Measurements from ENCODE around the gene CHKA. TPM values are rescaled to one million over a fixed set of nuclear protein-coding genes. Genes with fewer than 3 reads are reported as not detected.

CHKA gene
- total and polyA plus RNA-seq, 9 of the 15 experiments (the other 6 are each of a cell fraction or from before 2014, with no cell fraction given), result 3.6 to 37.0 (median 30.2) TPM

DNA sequence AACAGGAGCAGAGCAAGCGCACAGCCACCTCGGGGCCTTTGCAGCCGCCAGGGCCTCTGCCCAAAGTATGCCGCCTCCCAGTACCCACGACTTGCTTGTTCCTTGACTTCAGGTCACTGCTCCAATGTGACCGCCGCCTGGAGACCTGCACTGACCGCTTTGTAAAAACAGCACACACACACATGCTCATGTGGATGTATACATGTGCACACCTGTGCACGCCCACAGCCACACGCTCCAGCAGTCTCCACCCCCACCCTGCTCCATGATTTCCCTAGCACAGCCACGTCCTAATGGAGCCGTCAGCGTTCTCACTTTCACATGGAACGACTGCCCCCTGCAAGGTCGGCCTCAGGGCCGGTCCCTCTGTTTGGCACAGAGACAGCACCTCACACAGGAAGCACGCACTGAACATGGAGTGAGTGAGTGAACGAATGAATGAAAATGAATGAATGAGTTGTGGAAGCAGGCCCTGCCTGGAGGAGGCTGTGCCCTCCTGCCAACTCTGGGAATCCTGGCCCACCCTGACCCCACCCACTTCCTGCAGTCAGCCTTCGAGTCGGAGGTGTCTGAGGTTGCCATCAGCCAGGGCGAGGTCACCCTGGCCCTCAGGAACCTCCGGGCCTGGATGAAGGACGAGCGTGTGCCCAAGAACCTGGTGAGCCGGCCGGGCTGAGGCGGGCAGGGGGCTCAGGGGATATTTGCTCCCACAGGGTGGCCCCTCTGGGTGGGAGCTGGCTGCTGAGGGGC lies 103.0 kb downstream of the CHKA start:
- peaks cover 3% of the 10 kb centered on the region; the same call in 1 of the 2 replicates for H4K20me1 ChIP-seq (replicated peaks; ENCODE audit: control insufficient read depth, insufficient read depth, low read length)
- no peaks in the 10 kb centered on the region for H3K79me2 ChIP-seq (ENCODE audit: control insufficient read depth, insufficient read depth, low read length)
- no peak for ATAC-seq
- H3K9me1 ChIP-seq (ENCODE audit: control insufficient read depth, insufficient read depth, low read length), result no peaks in the 10 kb centered on the region
- H3K4me2 ChIP-seq (ENCODE audit: insufficient read depth, low read length), result no peak overlapping the region
- no peaks in the 10 kb centered on the region for H3K9me3 ChIP-seq (replicated peaks; ENCODE audit: control insufficient read depth, insufficient read depth, low read depth, low read length)
- TF ChIP-seq NEUROD1 (IDR thresholded peaks at IDR 0.05; ENCODE audit: borderline replicate concordance, low read depth, low read length, partially characterized antibody) (no peak), ZNF24 (IDR thresholded peaks at IDR 0.05) (peak; percentile 67; the same call in 1 of the 2 replicates)
- H3K27me3 ChIP-seq (ENCODE audit: control insufficient read depth in 2 of 2, insufficient read depth in 2 of 2, low read length in 2 of 2), result no peaks in the 10 kb centered on the region
- no peak for DNase-seq (ENCODE audit: extremely low read depth in 1 of 4, low spot score in 3 of 4)
- BruUV-seq (replicated peaks), result no TSS peak
- 41% methylated on average over 27 of the region's 27 CpGs for WGBS (ENCODE audit: insufficient coverage, low coverage, missing lambda C conversion rate)
- no peak overlapping the region for H3K27ac ChIP-seq (ENCODE audit: extremely low read depth, low read depth, low read length)
- intact Hi-C loops (cut with micrococcal nuclease), result no loop called here
- no peak overlapping the region for H2AFZ ChIP-seq (ENCODE audit: low read depth, low read length)
- no peaks in the 10 kb centered on the region for H3K36me3 ChIP-seq (ENCODE audit: control insufficient read depth, insufficient read depth, low read length)
- no peak for FAIRE-seq
- POLR2A ChIA-PET, result no interaction called here
- in situ Hi-C loops (cut with MboI), result no loop called here
- H3K4me3 ChIP-seq, result no peak overlapping the region
- CTCF ChIA-PET (ENCODE audit: low intra/inter-chr PET ratio), result no interaction called here
- peaks cover 0 to 70% of the 10 kb centered on the region in 2 experiments; a peak in 2 of 5 replicates for H3K4me1 ChIP-seq (replicated peaks in 1 of 2; ENCODE audit: control insufficient read depth in 2 of 2, insufficient read depth in 2 of 2, low read length in 2 of 2)
- H3K9ac ChIP-seq (ENCODE audit: insufficient read depth in 1 of 2, low read depth in 2 of 2, low read length in 2 of 2), result peak overlapping the region in 1 of 2 experiments; percentile 68; a peak in 1 of 4 replicates

- ChIA-PET POLR2A (no interaction called here), CTCF (ENCODE audit: low intra/inter-chr PET ratio) (no interaction called here)
- no peaks in the 10 kb centered on the region for H3K9me3 ChIP-seq (replicated peaks; ENCODE audit: control insufficient read depth, insufficient read depth, low read depth, low read length)
- H4K20me1 ChIP-seq (replicated peaks; ENCODE audit: control insufficient read depth, insufficient read depth, low read length), result peaks cover 3% of the 10 kb centered on the region; the same call in 1 of the 2 replicates
- FAIRE-seq (no peak), DNase-seq (ENCODE audit: extremely low read depth in 1 of 4, low spot score in 3 of 4) (no peak), ATAC-seq (no peak)
- no peak overlapping the region for H3K27ac ChIP-seq (ENCODE audit: extremely low read depth, low read depth, low read length)
- H3K9ac ChIP-seq (ENCODE audit: insufficient read depth in 1 of 2, low read depth in 2 of 2, low read length in 2 of 2), result peak overlapping the region in 1 of 2 experiments; percentile 76; a peak in 2 of 4 replicates
- peak; percentile 63 for TF ChIP-seq BHLHE40 (IDR thresholded peaks at IDR 0.05; ENCODE audit: low read length)
- no peak for TF ChIP-seq YY1 (IDR thresholded peaks at IDR 0.05; ENCODE audit: borderline replicate concordance in 1 of 3, control insufficient read depth in 1 of 3, extremely low read depth in 1 of 3, insufficient read depth in 3 of 3, insufficient read length in 1 of 3, insufficient replicate concordance in 2 of 3, low read depth in 1 of 3, low read length in 2 of 3)
- 0 out of 2 replicates have a peak, but pooled peaks have one; percentile 11 for TF ChIP-seq CREM (IDR thresholded peaks at IDR 0.05; ENCODE audit: low read depth)
- no peak for TF ChIP-seq POLR2AphosphoS5 (IDR thresholded peaks at IDR 0.05; ENCODE audit: control insufficient read depth, insufficient read depth, low read depth, low read length)
- TF ChIP-seq USF1 (CRISPR knock-in tag; IDR thresholded peaks at IDR 0.05), result peak; percentile 34; the same call in 1 of the 2 replicates
- H2AFZ ChIP-seq (ENCODE audit: low read depth, low read length), result no peak overlapping the region
- H3K4me2 ChIP-seq (ENCODE audit: insufficient read depth, low read length), result no peak overlapping the region
- no peaks in the 10 kb centered on the region for H3K27me3 ChIP-seq (ENCODE audit: control insufficient read depth in 2 of 2, insufficient read depth in 2 of 2, low read length in 2 of 2)
- H3K36me3 ChIP-seq (ENCODE audit: control insufficient read depth, insufficient read depth, low read length), result no peaks in the 10 kb centered on the region
- BruUV-seq (replicated peaks), result no TSS peak
- H3K4me1 ChIP-seq (replicated peaks in 1 of 2; ENCODE audit: control insufficient read depth in 2 of 2, insufficient read depth in 2 of 2, low read length in 2 of 2), result peaks cover 0 to 75% of the 10 kb centered on the region in 2 experiments; a peak in 2 of 5 replicates
- H3K9me1 ChIP-seq (ENCODE audit: control insufficient read depth, insufficient read depth, low read length), result no peaks in the 10 kb centered on the region
- WGBS (ENCODE audit: insufficient coverage, low coverage, missing lambda C conversion rate), result 16% methylated on average over 14 of the region's 16 CpGs
- no peaks in the 10 kb centered on the region for H3K79me2 ChIP-seq (ENCODE audit: control insufficient read depth, insufficient read depth, low read length)
- intact Hi-C loops (cut with micrococcal nuclease), result no loop called here
- in situ Hi-C loops (cut with MboI), result no loop called here
- no peak overlapping the region for H3K4me3 ChIP-seq
These were observed 104.0 kb downstream of the CHKA start for GRCh38 chr11:68016904-68017817.
